Ovary (tissue), 9 donors: ENCODE results near the gene INSR. TPM values are rescaled to one million over a fixed set of nuclear protein-coding genes. Genes with fewer than 3 reads are reported as not detected.

ENCODE experiments used
- DNase-seq, 5 donors: peaks; one replicate each; pipeline ENCODE4 v3.0.0-alpha.2; 2019 to 2020
- H3K27ac ChIP-seq, 2 donors: fragments of 200-600 bp; one replicate each; pipeline versions ENCODE4 v1.5.1 to v1.8.0; 2019 to 2022
- H3K27me3 ChIP-seq: fragments of 200-600 bp; one replicate; pipeline ENCODE4 v1.8.0; 2022
- H3K36me3 ChIP-seq: fragments of 200-600 bp; sonication (generic); one replicate; pipeline ENCODE4 v1.5.1; 2019
- H3K4me1 ChIP-seq: one replicate; pipeline ENCODE4 v1.8.1; 2013; ENCODE audit warnings: mild to moderate bottlenecking, moderate library complexity; ENCODE audit not compliant: insufficient read depth
- H3K4me3 ChIP-seq: fragments of 200-600 bp; sonication (generic); one replicate; pipeline ENCODE4 v1.5.1; 2017
- H3K9me3 ChIP-seq, 2 donors: fragments of 200-600 bp in 1 of 2; sonication (generic) in 1 of 2; one replicate each; pipeline versions ENCODE4 v1.5.1 to v1.8.1; 2013 to 2019; ENCODE audit warnings: mild to moderate bottlenecking in 1 of 2, moderate library complexity in 1 of 2
- EP300 ChIP-seq: sonication (generic); formaldehyde crosslinking; IDR thresholded peaks from one replicate; pipeline ENCODE4 v1.6.1; 2017; ENCODE audit warnings: antibody characterized with exemption
- POLR2A ChIP-seq: fragments of 450-650 bp; IDR thresholded peaks from one replicate; pipeline ENCODE4 v1.6.1; 2017; ENCODE audit warnings: antibody characterized with exemption, mild to moderate bottlenecking, moderate library complexity
- WGBS, 3 donors: extraction: QIAGEN DNeasy Blood & Tissue Kit in 1 of 3; methylation state at CpG; one replicate each; pipeline versions ENCODE4 v1.1.5 to v1.1.7; 2013 to 2017; 5-methylcytosine and 5-hydroxymethylcytosine counted together
- intact Hi-C, 4 donors: fragments of 100-400 bp; cut with DNase I; formaldehyde crosslinking; loops; one replicate each; pipeline versions ENCODE4 v1.11.0 to v1.15.1; 2022 to 2023
- polyA plus RNA-seq, 2 donors: library from polyadenylated mRNA; stranded (reverse); fragments of 200-250 nt in 1 of 2; fragments of 350-450 nt in 1 of 2; fragmentation: Illumina TruSeq in 1 of 2; extraction: RNeasy Lipid Tissue Mini Kit (QIAGEN cat#74804) in 1 of 2; gene quantifications; one replicate each; pipeline ENCODE4 v1.2.3, GENCODE V29; 2013 to 2014
- total RNA-seq, 7 donors: library from RNA; depleted of rRNA in 2 of 7; stranded (reverse); fragments of >200 nt in 2 of 7; fragmentation: NEBNext Ultra II Directional in 3 of 7; extraction: Animal tissue kit (Norgen Biotek cat#: 25700) in 3 of 7; gene quantifications; one replicate each; pipeline versions ENCODE4 v1.1.0 to v1.2.4, GENCODE V29; 2016 to 2023
- TF ChIP-seq, protein P1 (sequence below), 3 donors: fragments of 450-650 bp in 2 of 3; fragments of 200-600 bp in 1 of 3; IDR thresholded peaks; one replicate each; pipeline versions ENCODE4 v1.5.1 to v1.8.0; 2016 to 2022; ENCODE audit warnings: antibody characterized with exemption in 3 of 3, mild to moderate bottlenecking in 1 of 3
- donor health status: DM: no; HTN: no; CAD: no; lungs with moderate emphysema.
- donor health status: DM: no; HTN: no; CAD: no.
- donor health status: Bipolar disorder and iron deficiency.
- donor health status: DM: yes; HTN: yes; CAD: no.
- donor health status: DM: no; HTN: no; CAD: no.
- donor health status: DM: yes; HTN: yes; CAD: no.

The INSR gene
- total and polyA plus RNA-seq, 9 donors = 30.2 to 203 (median 93.3) TPM

DNA sequence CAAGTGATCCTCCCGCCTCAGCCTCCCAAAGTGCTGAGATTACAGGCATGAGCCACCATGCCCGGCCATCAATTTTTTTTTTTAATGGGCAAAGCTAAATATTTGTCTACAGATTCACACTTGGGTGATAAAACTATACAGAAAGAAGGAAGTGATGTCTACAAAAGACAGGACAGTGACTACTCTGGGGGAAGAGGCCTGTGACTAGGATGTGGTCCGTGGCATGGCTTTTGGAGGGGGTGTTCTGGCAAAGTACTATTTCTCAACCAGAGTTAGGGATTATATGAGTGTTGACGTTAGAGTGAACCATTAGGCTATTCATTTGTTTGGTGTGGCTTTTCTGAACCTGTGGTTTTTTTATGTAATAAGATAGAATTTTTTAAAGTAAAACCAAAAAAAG is 42.7 kb downstream of the INSR start:
- 89 to 90% (median 90%) methylated on average over 4 of the region's 4 CpGs for WGBS, 3 donors
- DNase-seq = no peak

DNA sequence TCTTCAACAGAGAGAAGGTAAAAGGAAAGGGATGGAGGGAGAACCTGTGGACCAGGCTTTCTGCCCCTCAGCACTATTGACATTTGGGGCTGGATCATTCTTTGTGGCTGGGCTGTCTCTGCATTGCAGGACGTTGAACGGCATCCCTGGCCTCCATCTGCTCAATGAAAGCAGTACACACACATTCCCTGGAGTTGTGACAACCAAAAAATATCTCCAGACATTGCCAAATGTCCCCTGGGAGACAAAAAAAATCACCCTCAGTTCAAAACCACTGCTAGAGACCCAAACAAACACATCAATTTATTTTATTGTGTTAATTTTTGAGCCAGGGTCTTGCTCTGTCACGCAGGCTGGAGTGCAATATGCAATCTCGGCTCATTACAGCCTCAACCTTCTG is 43.3 kb downstream of the INSR start:
- peak in 1 of 5 donors; percentile 30 for DNase-seq
- TF ChIP-seq EP300 (no peak), POLR2A (no peak)
- TF ChIP-seq, protein P1, sequence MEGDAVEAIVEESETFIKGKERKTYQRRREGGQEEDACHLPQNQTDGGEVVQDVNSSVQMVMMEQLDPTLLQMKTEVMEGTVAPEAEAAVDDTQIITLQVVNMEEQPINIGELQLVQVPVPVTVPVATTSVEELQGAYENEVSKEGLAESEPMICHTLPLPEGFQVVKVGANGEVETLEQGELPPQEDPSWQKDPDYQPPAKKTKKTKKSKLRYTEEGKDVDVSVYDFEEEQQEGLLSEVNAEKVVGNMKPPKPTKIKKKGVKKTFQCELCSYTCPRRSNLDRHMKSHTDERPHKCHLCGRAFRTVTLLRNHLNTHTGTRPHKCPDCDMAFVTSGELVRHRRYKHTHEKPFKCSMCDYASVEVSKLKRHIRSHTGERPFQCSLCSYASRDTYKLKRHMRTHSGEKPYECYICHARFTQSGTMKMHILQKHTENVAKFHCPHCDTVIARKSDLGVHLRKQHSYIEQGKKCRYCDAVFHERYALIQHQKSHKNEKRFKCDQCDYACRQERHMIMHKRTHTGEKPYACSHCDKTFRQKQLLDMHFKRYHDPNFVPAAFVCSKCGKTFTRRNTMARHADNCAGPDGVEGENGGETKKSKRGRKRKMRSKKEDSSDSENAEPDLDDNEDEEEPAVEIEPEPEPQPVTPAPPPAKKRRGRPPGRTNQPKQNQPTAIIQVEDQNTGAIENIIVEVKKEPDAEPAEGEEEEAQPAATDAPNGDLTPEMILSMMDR (IDR thresholded peaks at IDR 0.05) = no peak
- intact Hi-C loops = no loop called here
- H3K4me1 ChIP-seq = peaks cover 27% of the 10 kb centered on the region
- WGBS, 3 donors = 40 to 50% (median 49%) methylated on average over 4 of the region's 4 CpGs
- no peaks in the 10 kb centered on the region for H3K36me3 ChIP-seq
- H3K27ac ChIP-seq = peak overlapping the region; percentile 24 to 27
- H3K4me3 ChIP-seq = no peak overlapping the region
- no peaks in the 10 kb centered on the region for H3K9me3 ChIP-seq
- H3K27me3 ChIP-seq = no peaks in the 10 kb centered on the region

More for the DNA sequence above, 42.7 kb downstream of the INSR start:
- TF ChIP-seq POLR2A (no peak), EP300 (no peak)
- TF ChIP-seq, protein P1 (IDR thresholded peaks at IDR 0.05) = no peak
- H3K4me1 ChIP-seq = peaks cover 24% of the 10 kb centered on the region
- no peaks in the 10 kb centered on the region for H3K27me3 ChIP-seq
- no peaks in the 10 kb centered on the region for H3K9me3 ChIP-seq
- H3K36me3 ChIP-seq = no peaks in the 10 kb centered on the region
- intact Hi-C loops = no loop called here
- H3K27ac ChIP-seq = no peak overlapping the region
- H3K4me3 ChIP-seq = no peak overlapping the region

DNA sequence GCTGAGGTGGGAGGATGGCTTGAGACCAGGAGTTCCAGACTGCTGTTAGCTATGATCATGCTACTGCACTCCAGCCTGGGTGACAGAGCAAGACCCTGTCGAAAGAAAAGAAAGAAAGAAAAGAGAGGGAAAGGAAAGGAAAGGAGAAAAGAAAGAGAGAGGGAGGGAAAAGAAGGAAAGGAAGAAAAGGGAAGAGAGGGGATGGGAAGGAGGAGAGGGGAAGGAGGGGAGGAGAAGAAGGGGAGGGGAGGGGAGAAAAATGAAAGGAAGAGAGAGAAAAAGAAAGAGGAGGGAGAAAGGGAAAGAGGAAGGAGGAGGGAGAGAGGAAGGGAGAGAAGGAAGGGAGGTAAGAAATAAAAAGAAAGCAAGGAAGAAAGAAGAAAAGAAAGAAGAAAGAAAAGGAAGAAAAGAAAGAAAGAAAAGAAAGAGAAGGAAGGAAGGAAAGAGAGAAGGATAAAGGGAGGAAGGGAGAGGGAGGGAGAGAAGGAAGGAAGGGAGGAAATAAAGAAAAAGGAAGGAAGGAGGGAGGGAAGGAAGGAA is 44.1 kb downstream of the INSR start:
- Histone ChIP-seq H3K27ac (peak overlapping the region in 1 of 2 donors; percentile 24), H3K4me3 (no peak overlapping the region), H3K9me3 (no peaks in the 10 kb centered on the region), H3K27me3 (no peaks in the 10 kb centered on the region), H3K4me1 (peaks cover 29% of the 10 kb centered on the region), H3K36me3 (no peaks in the 10 kb centered on the region)
- DNase-seq = peak in 1 of 5 donors; percentile 19
- TF ChIP-seq, protein P1 (IDR thresholded peaks at IDR 0.05) = no peak
- TF ChIP-seq EP300 (no peak), POLR2A (no peak)
- intact Hi-C loops = no loop called here
- WGBS, 3 donors = 0 to 92% (median 44%) methylated on average over 1 of the region's 1 CpG

DNA sequence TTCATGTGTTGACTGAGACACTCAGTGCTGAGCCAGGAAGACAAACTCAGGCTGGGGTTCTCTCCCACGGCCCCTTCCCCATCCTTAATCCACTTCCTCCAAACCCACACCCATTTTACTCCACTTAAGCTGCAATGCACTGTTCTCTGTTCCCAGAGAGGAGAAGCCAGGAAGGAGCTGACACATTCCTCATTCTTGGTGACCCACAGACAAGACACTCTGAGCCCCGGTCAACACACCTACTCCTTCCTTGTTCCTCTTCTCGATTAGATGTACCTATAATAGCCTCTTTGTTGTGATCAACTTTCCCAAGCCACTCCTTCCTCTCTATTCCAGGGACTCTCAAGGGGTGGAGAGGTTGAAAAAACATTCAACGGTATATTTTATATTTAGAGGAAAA is 47.1 kb downstream of the INSR start:
- Histone ChIP-seq H3K4me1 (peaks cover 31% of the 10 kb centered on the region), H3K27me3 (no peaks in the 10 kb centered on the region), H3K4me3 (no peak overlapping the region), H3K9me3 (no peaks in the 10 kb centered on the region), H3K36me3 (no peaks in the 10 kb centered on the region), H3K27ac (peak overlapping the region; percentile 68 to 84)
- 12 to 21% (median 12%) methylated on average over 4 of the region's 4 CpGs for WGBS, 3 donors
- TF ChIP-seq EP300 (no peak), POLR2A (no peak)
- TF ChIP-seq, protein P1 (IDR thresholded peaks at IDR 0.05) = no peak
- intact Hi-C loops = no loop called here
- DNase-seq = peak in 1 of 5 donors; percentile 23
